Non-pigmented ciliary epithelial cell (primary cell): Measurements from ENCODE around the gene ABCA1.
"Not testable (repeated sequence)": the region's sequence is repeated elsewhere in the genome, so short reads cannot be mapped to it uniquely, and the experiment has no call there.

ENCODE experiments used
- DNase-seq: peaks from one replicate; pipeline ENCODE4 v3.0.0-alpha.2; 2010; ENCODE audit warnings: low read depth

ABCA1 gene

DNA sequence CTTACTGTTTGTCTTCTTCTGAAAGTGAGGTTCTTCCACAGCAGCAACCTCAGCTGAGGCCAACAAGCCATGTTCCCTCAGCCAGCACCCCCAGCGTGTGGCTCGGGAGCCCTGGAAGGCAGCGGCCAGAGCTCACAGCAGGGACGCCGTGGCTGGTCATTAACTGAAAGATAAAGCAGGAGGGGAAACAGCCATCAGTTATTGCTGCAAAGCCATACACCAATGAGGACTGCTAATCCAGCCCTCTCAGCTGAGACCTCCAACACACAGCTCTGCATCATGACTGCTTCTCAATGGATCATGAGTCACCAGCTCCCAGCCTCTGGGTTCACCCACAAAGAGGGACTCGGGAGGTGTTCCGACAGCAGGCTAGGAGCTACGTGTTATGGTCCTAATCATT, 24.3 kb downstream of the ABCA1 start:
- DNase-seq: peak; percentile 70

DNA sequence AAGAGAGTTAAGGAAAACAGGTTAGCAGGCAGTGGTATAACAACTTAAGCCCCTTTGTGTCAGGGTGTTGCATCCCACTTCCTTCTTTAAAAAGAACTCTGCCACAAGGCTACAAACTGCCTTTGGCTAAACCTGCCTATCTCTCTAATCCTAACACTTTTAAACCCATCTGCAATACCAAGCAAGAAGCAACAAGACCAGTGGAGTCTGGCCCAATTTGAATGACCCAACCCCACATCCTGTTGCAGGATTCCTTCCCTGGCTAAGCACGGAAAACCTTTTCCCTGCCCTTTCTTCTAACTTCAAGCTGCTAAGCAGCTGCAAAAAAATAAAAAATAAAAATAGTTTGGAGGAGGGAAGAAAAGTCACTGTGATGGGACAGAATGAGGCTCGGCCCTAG, 27.1 kb downstream of the ABCA1 start:
- no peak for DNase-seq

DNA sequence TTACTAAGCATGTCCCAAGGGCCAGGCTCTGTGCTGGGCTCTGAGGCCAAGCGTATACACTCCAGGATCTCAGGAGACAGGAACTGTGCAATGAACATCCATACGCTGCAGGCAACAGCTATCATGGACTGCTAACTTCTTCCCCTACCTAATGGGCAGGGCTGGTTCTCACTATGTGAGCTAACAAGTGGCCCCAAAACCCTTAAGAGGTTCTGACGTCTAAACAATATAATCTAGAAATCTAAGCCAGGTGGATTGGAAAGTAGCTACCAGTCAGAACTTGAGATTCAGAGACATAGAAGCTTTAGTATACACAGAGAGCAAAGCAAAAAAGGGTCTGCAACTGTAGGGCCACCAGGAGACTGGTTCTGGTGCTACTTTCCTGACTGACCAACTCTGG, 27.6 kb downstream of the ABCA1 start:
- no peak for DNase-seq

DNA sequence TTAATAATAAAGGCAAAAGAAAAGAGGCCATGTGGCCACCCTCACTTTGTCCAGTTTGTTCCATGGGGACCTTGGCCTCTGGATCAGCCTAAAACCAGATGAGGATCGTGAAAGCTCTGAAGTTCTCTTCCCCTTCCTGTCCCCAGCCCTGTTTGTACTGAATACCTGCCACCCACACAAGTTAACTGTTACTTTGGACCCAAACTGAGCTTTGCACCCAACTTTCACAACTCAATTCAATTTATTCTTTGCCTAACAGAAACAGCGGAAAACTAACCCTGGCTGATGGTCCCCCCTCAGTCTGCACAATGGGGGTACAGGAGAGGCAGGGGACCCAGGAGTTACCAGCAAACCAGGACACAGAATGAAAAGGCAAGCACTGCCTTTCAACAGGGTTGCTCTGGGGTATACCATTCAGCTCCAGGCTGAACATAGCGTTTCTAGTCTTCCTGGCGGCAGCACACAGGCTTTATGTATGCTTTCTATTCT, 28.2 kb downstream of the ABCA1 start:
- DNase-seq: no peak

DNA sequence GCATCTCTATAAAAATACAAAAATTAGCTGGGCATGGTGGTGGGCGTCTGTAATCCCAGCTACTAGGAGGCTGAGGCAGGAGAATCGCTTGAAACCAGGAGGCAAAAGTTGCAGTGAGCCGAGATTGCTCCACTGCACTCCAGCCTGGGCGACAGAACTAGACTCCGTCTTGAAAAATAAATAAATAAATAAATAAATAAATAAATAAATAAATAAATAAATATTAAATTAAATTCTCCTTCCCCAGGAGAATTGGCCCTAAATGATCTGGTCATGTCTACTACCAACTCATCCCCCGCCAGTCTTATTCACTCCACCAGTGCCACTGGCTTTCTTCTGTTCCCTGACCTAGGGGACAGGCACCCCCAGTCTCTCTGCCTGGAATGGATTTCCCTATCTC, 29.6 kb downstream of the ABCA1 start:
- not testable (repeated sequence) for DNase-seq

DNA sequence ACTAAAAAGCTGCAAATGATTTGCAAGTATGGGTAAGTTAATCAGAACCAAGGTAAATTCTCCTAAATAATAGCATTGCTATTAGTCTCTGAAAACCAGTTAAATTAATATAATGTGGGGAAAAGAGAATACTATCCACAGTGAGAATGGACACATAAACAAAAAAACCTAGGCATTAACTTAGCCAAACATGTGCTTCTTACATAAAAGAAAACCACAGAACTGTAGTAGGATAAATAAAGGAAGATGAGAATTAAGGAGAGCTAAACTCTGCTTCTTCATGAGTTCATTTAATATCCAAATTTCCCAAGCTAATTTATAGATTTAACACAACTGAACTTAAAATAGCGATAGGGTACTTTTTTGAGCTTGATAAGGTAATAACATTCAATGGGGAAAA, 31.8 kb downstream of the ABCA1 start:
- DNase-seq: no peak

DNA sequence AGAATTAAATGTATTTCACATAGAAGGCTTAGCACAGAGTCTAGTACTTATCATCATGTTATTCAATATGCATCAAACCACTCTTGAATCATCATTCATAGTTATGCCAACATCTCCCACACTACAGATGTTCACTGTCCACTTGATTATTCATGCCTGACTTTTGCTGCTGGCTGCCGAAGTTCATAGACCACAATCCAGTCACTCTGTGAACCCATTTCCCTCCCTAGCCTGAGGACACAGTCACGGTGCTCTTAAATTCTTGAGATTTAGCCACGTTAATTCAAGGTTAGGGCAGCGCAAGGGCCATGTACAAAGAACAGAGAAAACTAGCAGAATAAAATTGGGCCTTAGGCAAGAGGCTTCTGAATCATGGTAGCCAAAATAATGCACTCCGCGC, 32.4 kb downstream of the ABCA1 start:
- DNase-seq: peak; percentile 77

DNA sequence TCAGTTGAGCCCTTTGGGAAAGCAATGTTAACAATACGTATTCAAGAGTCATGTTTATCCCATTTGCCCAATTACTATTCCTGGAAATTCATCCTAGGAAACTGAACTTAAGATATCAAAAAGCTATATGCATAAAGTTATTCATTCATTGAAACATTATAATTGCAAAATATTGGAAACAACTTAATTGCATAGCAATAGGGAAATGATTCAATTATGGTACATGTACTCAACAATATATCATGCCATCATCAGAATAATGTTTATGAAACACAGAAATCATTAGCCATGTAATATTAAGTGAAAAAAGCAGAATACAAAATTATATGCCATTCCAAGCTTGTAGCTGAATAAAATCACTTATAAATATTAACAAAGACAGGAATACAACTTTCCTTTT, 35.3 kb downstream of the ABCA1 start:
- no peak for DNase-seq

DNA sequence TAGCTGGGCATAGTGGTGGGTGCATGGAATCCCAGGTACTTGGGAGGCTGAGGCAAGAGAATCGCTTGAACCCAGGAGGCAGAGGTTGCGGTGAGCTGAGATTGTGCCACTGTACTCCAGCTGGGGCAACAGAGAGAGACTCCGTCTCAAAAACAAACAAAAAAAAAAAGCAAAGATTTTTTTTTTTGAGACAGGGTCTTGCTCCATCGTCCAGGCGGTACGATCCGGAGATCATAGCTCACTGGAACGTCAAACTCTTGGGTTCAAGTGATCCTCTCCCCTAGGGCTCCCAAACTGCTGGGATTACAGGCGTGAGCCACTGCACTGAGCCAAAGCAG, 37.6 kb downstream of the ABCA1 start:
- no peak for DNase-seq

DNA sequence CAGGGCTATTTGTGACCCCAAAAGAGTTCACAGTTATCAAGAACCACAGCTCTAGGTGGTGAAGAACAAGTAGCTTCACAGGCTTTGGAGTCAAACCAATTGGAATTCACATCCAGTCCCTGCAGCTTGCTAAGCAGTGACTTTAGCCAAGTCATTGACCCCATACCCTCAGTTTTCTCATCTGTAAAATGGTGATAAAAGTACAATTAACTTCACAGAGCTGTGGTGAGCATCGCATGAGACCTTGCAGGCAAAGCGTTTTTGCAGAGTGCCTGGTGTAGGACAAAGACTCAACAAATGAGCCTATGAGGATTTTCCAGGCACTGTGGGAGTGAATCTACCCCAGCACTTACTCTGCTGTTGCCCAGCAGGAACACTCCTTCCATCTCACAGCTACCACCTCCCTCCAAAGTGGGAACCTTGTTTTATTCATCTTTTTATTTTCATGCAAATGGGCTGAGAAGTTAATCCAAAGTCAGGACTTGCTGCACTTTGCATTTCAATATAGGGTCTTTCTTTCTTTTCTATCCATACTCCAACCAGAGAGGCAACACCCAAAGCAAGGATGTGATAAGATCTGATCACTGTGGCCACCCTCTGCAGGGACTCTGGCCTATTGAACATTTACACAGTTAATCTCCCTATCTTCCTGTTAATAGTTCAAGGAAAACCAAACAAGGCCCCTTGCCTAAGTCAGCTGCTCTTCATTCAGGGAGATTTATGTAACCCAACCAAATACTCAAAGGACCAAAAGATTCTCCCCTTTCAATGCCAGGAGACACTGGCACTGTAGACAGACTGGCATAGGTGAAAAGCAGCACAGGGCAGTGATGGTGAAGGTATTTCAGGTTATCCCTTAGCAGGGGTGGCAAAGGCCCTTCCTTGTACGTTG, 41.9 kb downstream of the ABCA1 start:
- no peak for DNase-seq

DNA sequence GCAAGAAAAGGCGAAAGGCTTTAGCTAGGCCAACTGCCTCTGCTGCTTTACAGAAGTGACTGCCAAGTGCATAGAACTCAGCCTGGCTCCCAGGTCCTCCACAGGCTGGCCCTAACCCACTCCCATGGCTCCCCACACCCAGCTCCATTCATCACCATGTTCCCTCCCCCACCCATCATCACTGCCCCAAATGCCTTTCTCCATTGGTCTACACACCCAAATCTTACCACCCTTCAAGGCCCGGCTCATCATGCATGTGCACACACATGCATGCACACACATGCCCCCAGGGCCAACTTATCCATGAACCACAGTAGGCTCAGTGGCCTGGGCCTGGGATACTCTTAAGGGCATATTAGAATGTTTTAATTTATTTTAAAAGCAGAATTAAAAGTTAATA, 44.8 kb downstream of the ABCA1 start:
- DNase-seq: no peak

DNA sequence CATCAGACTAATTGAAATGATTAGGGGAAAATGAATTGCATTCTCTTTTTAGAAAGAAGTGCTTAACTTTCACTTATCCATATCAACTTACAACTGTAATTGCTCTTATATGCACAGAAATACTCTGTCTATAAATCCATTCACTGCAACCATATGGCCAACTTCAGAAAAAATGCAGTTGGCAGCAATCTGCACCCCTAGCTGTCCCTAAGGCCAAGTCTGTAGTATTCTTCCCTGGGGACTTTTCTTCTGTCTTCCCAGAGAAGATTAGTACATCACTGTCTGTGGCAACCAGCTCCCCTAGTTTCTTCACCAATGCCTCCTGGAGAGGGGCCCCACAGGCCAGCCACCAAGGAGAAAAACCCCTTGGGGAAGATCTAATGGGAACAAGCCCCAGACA, 45.4 kb downstream of the ABCA1 start:
- DNase-seq: no peak

DNA sequence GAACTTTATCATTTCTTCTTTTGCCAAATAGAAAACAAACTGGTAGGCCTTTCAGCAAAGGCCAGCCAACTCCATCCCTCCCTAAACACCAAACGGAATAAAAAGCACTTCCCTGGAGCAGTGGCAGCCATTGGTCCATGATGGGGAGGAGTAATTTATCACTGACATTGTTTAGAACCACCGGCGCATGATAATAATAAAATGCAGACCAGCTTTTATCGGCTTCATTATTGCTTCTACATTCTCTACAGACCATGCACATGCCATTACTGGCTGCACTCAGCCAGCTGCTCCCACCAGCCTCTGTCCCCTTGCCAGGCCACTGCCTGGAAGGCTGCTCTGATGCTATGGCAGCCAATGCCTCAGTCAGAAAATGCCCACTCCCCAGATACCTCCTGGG, 45.9 kb downstream of the ABCA1 start:
- DNase-seq: no peak

DNA sequence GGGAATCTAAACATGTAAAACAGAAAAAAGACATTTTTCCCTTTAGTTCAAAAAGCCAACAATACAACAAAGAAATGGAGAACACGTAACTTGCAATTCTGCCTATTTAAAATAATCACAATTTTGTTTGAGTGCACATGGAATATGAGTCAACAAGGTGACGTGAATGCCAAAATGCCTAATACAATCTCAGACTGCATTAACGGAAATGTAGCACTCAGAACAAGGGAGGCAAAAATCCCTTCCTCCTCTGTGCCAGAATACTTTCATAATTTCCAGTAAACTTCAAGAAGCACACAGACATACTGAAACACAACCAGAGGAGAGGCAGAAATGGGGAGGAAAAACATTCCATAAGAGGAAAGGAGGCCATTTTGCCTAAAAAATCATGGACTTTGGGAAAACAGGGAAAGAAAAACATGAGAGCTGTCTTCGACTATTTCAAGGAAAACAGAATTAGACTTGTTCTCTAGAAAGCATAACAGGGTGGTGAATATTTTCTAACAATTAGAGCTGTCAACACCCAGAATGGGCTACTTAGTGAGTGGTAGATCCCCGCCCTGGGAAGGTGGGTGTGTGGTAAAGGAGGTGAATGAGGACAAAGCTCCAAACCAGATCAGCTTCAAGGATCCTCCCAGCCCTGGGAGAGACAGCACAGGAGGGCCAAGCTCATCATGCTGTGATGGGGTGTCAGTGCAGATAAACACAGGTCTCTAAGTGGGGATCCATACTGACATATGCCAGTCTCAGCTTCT, 48.2 kb downstream of the ABCA1 start:
- DNase-seq: no peak

DNA sequence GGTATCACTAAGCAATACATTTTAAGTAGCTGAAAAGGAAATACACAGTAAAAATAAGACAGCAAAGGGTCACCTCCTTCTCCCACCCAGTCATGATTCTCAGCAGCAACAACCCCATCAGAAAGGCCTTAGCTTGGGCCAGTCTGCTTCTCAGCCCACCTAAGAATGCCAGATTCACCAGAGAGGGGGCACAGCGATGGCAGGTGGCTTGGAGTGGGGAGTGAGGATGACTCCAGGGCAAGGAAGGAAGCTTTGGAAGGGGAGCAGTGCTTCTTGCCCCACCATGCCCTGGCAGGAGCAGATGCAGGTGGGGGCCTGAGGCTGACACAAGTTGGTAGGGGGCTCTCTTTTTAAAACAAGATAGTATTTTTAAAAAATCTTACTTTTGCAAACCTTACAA, 51.4 kb downstream of the ABCA1 start:
- no peak for DNase-seq

DNA sequence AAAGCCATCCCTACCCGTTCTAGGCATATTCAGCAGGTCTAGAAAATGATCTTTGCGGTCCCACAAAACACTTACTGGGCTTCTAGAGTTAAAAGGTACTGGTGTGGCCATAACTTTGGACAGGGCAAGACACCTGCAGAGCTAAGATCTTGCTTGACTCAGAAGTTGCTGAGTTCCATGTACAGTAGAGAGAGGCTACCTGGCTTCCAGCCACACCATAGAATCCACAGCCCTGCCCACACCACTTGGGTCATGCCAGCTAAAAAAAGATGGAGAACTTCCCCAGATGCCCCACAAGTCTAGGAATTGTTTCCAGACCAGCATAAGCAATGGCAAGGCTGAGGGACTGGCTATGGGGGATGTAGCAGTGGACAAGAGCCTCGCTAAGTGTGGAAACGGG, 52.1 kb downstream of the ABCA1 start:
- no peak for DNase-seq

DNA sequence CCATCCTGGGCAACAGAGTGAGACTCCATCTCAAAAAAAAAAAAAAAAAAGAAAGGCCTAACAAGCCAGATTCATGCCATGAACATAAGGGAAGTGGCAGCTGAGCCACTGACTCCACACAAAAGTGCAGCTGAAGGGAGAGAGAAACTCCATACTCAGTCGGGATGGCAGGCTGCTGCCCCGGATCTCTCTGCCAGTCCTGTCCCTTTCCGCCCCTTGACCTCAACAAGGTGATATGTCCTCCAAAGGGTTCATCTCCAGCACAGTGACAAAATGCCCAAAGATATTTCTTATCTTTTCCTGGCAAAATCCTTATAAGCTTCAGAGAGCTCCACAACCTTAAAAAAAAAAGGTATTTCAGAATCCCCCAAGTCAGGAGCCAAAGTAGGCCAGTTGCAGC, 52.6 kb downstream of the ABCA1 start:
- no peak for DNase-seq

DNA sequence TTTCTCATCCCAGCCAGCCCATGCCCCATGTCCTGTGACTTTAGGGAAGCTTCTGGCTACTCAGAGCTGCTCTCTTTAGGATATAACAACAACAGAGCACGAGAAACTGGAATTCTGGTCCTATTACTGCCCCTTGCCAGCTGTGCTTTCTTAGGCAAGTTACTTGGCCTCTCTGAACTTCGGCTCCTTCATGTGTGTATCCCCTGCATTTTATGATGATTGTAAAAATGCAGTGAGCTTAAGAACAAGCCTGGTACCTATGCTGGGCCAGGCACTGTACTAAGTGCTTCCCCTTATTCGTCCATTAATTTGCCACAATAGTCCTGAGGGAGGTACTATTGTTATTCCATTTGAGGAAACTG, 54.5 kb downstream of the ABCA1 start:
- DNase-seq: no peak

DNA sequence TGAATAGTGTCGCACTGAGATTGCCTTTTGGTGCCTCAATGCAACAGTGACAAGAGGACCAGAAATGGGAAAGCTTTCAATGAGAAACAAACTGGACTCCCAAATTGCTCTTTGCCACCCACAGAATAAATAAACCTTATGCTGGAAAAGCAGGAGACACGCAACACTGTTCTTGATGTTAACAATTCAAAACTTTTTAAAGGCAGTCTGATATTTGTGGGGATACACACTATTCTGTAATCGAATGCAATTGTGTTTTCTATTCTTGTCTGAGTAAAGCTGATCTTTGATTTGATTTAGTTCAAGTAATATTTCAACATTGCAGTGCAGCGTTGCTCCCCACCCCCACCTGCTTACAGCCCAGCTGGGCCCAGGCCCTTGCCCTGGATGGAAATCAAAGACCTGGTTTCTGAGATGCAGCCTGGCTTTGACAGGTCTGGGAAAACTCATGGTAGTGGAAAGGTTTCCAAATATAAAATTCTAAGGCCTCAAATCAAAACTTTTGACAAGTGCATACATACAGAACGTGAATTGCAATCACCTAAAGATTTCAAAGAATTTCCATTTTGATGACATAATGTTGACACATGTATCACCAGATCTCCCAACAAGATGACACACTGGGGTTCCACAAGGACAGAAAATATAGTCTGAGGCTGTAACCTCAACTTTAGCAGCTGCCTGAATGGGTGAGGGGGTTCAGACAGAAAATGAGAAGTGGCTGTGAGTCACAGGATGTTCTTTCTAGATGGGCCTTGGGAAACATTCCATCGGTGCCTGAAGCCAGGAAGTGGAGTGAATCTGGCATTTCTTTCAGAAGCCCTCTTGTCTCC, 55.1 kb downstream of the ABCA1 start:
- peak; percentile 94 for DNase-seq

DNA sequence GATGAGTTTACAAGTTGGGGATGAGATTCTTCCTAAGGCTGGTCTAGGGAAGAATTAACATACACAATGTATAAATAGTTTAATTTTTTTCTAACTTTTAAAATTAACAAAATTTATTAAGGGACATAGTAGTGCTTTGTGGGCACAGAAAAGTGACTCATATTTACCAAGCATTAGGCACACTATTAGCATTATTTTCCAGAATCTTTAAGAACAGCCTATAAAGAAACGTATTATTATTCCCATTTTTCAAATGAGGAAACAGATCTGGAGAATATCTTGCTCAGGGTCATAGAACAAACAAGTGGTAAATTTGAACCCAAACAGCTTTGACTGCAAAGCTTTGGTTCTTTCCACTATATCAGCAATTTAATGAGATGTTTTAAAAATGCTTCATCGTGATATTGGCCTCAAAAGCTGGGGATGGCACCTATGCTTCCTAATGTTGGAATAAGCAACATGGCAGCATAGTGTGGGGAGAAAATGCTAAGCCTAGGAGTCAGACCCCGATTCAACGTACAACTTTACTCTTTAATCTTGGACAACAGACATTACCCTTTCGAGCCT, 55.9 kb downstream of the ABCA1 start:
- DNase-seq: no peak

DNA sequence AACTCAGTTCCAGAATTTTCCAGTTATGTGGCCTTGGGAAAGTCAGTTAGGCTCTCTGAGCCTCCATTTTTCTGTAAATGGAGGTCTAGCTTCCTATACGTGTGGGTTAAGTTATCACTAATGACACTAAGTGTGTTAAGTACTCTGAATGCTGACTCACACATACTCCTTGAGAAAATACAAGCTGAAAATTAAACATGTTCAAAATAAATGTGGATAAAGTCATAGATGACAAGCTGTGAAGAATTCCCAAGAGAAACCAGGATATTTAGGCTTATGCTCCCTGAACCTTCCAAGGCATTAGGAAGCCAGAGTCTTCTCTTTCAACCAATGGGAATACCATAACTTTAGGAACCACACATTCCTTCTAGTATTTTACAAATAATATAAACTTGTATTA, 58.1 kb downstream of the ABCA1 start:
- no peak for DNase-seq

DNA sequence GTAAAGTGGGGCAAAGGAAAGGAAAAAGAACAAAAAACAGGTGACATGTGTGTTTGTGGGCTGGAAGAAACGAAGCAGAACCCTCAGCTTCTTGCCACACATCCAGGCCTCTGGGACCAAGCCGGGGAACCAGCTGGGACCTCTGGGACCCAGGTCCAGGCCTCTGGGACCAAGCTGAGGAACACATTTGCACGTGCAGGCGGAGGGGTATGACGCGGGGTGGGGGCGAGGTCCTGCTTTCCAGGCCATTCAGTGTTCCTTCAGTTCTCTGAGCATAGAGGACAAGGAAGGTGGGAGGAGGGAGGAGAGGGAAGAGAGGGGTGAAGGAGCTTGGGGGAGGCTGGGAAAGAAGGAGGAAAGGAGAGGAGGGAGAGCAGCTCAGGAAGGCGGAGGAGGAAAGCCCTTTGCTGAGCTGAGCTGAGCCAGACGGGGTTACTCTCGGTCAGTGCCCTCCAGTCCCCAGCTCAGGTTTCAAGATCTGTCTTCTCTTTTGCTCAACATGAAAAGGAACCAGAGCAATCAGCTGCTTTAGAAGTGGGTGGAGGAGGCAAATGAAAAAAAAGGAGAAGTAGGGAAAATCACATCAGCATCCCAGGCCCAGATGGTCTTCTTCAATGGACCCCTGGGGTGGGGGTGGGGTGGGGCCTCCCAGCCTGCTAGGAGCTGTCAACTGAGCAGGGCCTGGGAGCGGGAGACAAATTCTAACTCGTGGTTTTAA, 59.1 kb downstream of the ABCA1 start:
- peak; percentile 87 for DNase-seq
